BLaER1 treated with 17β-estradiol and CSF1 and Interleukin-3, amounts not matched to agents 10 nM and 100 nM (cell line): ENCODE measurements around the gene TBKBP1.
"Not testable (repeated sequence)": the region's sequence is repeated elsewhere in the genome, so short reads cannot be mapped to it uniquely, and the experiment has no call there.

Experiments used
- H3K27ac ChIP-seq, 11 experiments: shearing (Covaris generic); formaldehyde crosslinking; 2 replicates each; pipeline ENCODE4 v1.8.1; 2022
- H3K27me3 ChIP-seq, 11 experiments: shearing (Covaris generic); formaldehyde crosslinking; 2 replicates each; pipeline ENCODE4 v1.8.1; 2022
- H3K36me3 ChIP-seq, 11 experiments: shearing (Covaris generic); formaldehyde crosslinking; 2 replicates each; pipeline ENCODE4 v1.8.1; 2022
- H3K4me1 ChIP-seq, 10 experiments: shearing (Covaris generic); formaldehyde crosslinking; 2 replicates each; pipeline ENCODE4 v1.8.1; 2022
- H3K4me2 ChIP-seq, 11 experiments: shearing (Covaris generic); formaldehyde crosslinking; 2 replicates each; pipeline ENCODE4 v1.8.1; 2022
- H3K4me3 ChIP-seq, 10 experiments: shearing (Covaris generic); formaldehyde crosslinking; 2 replicates each; pipeline ENCODE4 v1.8.1; 2022
- H3K9ac ChIP-seq, 11 experiments: shearing (Covaris generic); formaldehyde crosslinking; 2 replicates each; pipeline ENCODE4 v1.8.1; 2022
- H3K9me3 ChIP-seq, 11 experiments: shearing (Covaris generic); formaldehyde crosslinking; replicated peaks in 1 of 11; 2 replicates each; pipeline ENCODE4 v1.8.1; 2022
- H4K20me1 ChIP-seq, 11 experiments: shearing (Covaris generic); formaldehyde crosslinking; 2 replicates each; pipeline ENCODE4 v1.8.1; 2022
- Cebpa-rat ChIP-seq, 11 experiments: shearing (Covaris generic); IDR thresholded peaks; 2 replicates each; pipeline ENCODE4 v1.8.1; 2022

Gene TBKBP1

DNA sequence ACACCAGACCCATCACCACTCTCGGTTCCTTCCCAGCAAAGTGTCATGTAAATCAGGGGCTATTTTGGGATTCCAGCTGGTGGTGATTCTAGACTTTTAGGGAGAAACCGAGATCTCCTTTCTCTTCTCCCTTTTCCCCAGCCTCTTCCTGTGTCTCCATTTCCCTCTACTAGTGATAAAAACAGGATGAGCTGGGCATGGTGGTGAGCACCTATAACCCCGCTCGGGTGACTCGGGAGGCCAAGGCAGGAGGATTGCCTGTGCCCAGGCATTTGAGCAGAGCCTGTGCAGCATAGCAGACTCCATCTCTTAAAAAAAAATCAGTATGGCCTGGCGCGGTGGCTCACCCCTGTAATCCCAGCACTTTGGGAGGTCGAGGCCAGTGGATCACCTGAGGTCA, 45.2 kb downstream of the TBKBP1 start:
- Histone ChIP-seq H3K4me3 (no peak overlapping the region), H3K4me1 (peaks cover 43 to 75% (median 62%) of the 10 kb centered on the region in 10 experiments), H3K36me3 (no peaks in the 10 kb centered on the region), H3K9me3 (no peaks in the 10 kb centered on the region), H4K20me1 (peaks cover 0 to 16% (median 0%) of the 10 kb centered on the region in 11 experiments; a peak in 4 of 22 replicates), H3K4me2 (peak overlapping the region; percentile 3 to 53 (median 29); a peak in 17 of 22 replicates), H3K27ac (no peak overlapping the region), H3K9ac (no peak overlapping the region), H3K27me3 (peaks cover 8 to 24% (median 12%) of the 10 kb centered on the region in 11 experiments)
- no peak for TF ChIP-seq Cebpa-rat (IDR thresholded peaks at IDR 0.05)

DNA sequence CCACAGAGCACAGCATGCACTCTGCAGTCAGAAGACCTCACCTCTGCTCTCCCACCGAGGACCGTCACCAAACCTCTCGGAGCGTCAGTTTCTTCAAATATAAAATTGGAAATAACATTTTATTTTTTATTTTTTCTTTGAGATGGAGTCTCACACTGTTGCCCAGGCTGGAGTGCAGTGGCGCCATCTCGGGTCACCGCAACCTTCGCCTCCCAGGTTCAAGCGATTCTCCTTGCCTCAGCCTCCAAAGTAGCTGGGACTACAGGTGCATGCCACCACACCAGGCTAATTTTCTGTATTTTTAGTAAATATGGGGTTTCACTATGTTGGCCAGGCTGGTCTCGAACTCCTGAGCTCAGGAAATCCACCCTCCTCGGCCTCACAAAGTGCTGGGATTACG, 46.0 kb downstream of the TBKBP1 start:
- H3K9ac ChIP-seq, H3K9me3 ChIP-seq, H3K4me2 ChIP-seq, H3K4me3 ChIP-seq, H3K36me3 ChIP-seq, H3K27ac ChIP-seq: not testable (repeated sequence)
- Histone ChIP-seq H3K4me1 (peaks cover 45 to 75% (median 62%) of the 10 kb centered on the region in 10 experiments), H4K20me1 (peaks cover 0 to 16% (median 0%) of the 10 kb centered on the region in 11 experiments; a peak in 3 of 22 replicates), H3K27me3 (peaks cover under 1 to 24% (median 4%) of the 10 kb centered on the region in 11 experiments; a peak in 21 of 22 replicates)

DNA sequence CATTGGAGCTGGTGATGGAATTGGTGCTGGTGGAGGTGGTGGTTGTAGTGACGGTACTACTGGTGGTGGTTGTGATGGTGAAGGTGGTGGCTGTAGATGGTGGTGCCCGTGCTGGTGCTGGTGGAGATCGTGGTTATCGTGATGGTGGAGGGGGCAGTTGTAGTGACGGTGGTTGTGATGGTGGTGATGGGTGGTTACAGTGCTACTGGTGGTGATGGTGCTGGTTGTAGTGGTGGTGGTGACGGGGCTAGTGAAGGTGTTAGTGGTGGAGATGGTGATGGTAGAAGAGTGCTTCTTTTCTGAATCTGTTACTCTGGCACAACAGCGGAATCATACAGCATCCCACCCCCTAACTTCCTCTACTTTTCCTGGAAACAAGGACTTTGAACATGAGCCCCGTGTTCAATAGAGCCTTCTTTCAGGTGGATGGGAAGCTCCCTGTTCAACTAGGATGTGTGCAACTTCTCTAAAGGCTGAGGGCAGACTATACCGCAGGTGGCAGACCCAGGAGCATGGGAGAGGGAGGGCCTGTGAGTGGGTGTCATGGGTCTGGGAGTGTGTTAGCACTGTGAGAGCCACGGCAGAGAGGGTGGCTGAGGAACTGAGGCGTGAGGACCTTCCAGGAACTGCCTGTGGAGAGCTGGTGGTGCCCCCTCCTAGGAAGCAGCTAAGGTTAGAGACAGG, 47.3 kb downstream of the TBKBP1 start:
- Histone ChIP-seq H3K36me3 (no peaks in the 10 kb centered on the region), H3K9ac (0 out of 22 replicates have a peak overlapping the region, but pooled peaks of 1 of the 11 experiments have one; percentile 15), H3K9me3 (no peaks in the 10 kb centered on the region), H3K27me3 (peaks cover 0 to 28% (median 0%) of the 10 kb centered on the region in 11 experiments; a peak in 6 of 22 replicates), H3K4me2 (peak overlapping the region in 10 of 11 experiments; percentile 46 to 100 (median 95); a peak in 19 of 22 replicates), H4K20me1 (0 out of 22 replicates have a peak, but pooled peaks cover 0 to 7% (median 0%) of the 10 kb centered on the region in 11 experiments), H3K4me3 (no peak overlapping the region), H3K27ac (peak overlapping the region in 5 of 11 experiments; percentile 4 to 84 (median 56); a peak in 1 of 22 replicates), H3K4me1 (peaks cover 49 to 75% (median 65%) of the 10 kb centered on the region in 10 experiments)
- no peak for TF ChIP-seq Cebpa-rat (IDR thresholded peaks at IDR 0.05)

DNA sequence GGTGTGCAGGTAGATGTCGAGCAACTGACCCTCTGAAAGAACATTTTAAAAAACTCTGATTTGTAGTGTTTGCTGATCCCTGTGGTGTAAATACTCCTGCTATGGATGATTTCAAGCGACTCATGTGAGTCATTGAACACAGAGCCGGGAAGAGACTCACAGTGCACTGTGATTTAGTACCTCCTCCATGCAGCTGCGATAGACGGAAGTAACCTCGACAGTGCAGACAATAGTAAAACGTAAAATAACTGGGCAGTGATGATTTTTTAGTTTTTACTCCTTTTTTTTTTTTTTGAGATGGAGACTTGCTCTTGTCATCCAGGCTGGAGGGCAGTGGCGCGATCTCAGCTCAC, 47.8 kb downstream of the TBKBP1 start:
- Histone ChIP-seq H3K27me3 (peaks cover 0 to 28% (median 0%) of the 10 kb centered on the region in 11 experiments; a peak in 6 of 22 replicates), H3K27ac (peak overlapping the region in 6 of 11 experiments; percentile 4 to 84 (median 56); a peak in 6 of 22 replicates), H3K4me2 (peak overlapping the region; percentile 46 to 100 (median 93); a peak in 21 of 22 replicates), H3K4me3 (no peak overlapping the region), H3K36me3 (no peaks in the 10 kb centered on the region), H3K4me1 (peaks cover 49 to 76% (median 66%) of the 10 kb centered on the region in 10 experiments), H3K9me3 (no peaks in the 10 kb centered on the region), H4K20me1 (0 out of 22 replicates have a peak, but pooled peaks cover 0 to 7% (median 0%) of the 10 kb centered on the region in 11 experiments), H3K9ac (peak overlapping the region in 3 of 11 experiments; percentile 14 to 47 (median 15); a peak in 1 of 22 replicates)
- TF ChIP-seq Cebpa-rat (IDR thresholded peaks at IDR 0.05): no peak

DNA sequence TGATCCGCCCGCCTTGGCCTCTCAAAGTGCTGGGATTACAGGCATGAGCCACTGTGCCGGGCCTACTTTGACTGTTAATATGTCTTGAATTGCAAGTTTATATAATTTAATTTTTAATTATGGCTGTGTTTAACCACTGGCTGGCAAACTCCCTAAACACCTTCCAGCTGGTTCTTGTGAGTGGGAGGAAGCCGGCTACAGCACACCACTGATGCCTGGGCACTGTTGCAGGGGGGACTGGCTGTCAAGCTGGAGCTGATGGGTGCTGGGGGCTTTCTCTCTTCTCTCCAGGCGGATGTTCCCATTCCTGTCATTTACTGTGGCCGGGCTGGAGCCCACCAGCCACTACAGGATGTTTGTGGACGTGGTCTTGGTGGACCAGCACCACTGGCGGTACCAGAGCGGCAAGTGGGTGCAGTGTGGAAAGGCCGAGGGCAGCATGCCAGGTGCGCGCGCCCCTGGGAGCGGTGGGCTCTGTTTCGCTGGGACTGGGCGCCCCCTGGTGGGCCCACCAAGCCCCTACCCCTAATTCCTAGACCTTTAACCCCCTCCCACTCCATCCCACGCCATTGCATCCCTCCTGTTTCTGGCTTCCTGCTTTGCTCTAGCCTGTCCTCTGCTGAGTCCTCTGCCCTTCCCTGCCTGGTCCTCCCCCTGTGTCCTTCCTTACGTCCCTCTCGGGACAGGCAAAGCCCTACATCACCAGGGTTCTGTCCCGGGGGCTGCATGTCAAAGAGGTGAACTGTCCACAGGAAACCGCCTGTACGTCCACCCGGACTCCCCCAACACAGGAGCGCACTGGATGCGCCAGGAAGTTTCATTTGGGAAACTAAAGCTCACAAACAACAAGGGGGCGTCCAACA, 48.6 kb downstream of the TBKBP1 start:
- peak overlapping the region; percentile 46 to 100 (median 93) for H3K4me2 ChIP-seq
- peak overlapping the region in 8 of 11 experiments; percentile 30 to 84 (median 56); a peak in 14 of 22 replicates for H3K27ac ChIP-seq
- no peak for TF ChIP-seq Cebpa-rat (IDR thresholded peaks at IDR 0.05)
- H3K27me3 ChIP-seq: peaks cover 0 to 28% (median 0%) of the 10 kb centered on the region in 11 experiments; a peak in 6 of 22 replicates
- peak overlapping the region in 1 of 10 experiments; percentile 5; a peak in 2 of 20 replicates for H3K4me3 ChIP-seq
- H3K36me3 ChIP-seq: no peaks in the 10 kb centered on the region
- H3K4me1 ChIP-seq: peaks cover 49 to 81% (median 69%) of the 10 kb centered on the region in 10 experiments
- peak overlapping the region in 6 of 11 experiments; percentile 3 to 49 (median 40); a peak in 7 of 22 replicates for H3K9ac ChIP-seq
- 0 out of 22 replicates have a peak, but pooled peaks cover 0 to 7% (median 0%) of the 10 kb centered on the region in 11 experiments for H4K20me1 ChIP-seq
- no peaks in the 10 kb centered on the region for H3K9me3 ChIP-seq

DNA sequence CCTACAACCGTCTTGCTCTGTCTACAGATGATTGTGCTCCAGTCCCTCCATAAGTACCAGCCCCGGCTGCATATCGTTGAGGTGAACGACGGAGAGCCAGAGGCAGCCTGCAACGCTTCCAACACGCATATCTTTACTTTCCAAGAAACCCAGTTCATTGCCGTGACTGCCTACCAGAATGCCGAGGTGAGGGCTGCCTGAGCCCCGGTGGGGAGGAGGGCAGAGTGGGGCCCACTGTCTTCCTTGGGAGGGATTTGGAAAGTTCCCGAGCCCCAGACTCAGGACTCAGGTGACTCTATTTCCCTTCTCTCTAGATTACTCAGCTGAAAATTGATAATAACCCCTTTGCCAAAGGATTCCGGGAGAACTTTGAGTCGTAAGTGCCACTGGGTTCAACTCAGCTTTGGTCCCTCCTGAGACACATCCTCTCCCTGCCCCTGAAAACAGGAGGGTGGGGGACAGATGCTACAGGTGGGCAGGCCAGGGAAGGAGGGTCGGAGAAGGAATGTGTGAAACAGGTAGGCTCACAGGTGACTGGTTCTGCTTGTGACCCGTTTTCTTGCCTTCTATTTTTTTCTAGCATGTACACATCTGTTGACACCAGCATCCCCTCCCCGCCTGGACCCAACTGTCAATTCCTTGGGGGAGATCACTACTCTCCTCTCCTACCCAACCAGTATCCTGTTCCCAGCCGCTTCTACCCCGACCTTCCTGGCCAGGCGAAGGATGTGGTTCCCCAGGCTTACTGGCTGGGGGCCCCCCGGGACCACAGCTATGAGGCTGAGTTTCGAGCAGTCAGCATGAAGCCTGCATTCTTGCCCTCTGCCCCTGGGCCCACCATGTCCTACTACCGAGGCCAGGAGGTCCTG, 50.4 kb downstream of the TBKBP1 start:
- H4K20me1 ChIP-seq: 0 out of 22 replicates have a peak, but pooled peaks cover 0 to 7% (median 0%) of the 10 kb centered on the region in 11 experiments
- peak overlapping the region in 8 of 11 experiments; percentile 23 to 75 (median 69); a peak in 15 of 22 replicates for H3K9ac ChIP-seq
- no peaks in the 10 kb centered on the region for H3K36me3 ChIP-seq
- no peaks in the 10 kb centered on the region for H3K9me3 ChIP-seq
- H3K4me3 ChIP-seq: peak overlapping the region in 8 of 10 experiments; percentile 20 to 50 (median 37); a peak in 13 of 20 replicates
- peak overlapping the region in 8 of 11 experiments; percentile 57 to 84 (median 78); a peak in 16 of 22 replicates for H3K27ac ChIP-seq
- TF ChIP-seq Cebpa-rat (IDR thresholded peaks at IDR 0.05): no peak
- peak overlapping the region; percentile 76 to 100 (median 93) for H3K4me2 ChIP-seq
- H3K27me3 ChIP-seq: peaks cover 0 to 28% (median 0%) of the 10 kb centered on the region in 11 experiments; a peak in 6 of 22 replicates
- H3K4me1 ChIP-seq: peaks cover 44 to 88% (median 70%) of the 10 kb centered on the region in 10 experiments

DNA sequence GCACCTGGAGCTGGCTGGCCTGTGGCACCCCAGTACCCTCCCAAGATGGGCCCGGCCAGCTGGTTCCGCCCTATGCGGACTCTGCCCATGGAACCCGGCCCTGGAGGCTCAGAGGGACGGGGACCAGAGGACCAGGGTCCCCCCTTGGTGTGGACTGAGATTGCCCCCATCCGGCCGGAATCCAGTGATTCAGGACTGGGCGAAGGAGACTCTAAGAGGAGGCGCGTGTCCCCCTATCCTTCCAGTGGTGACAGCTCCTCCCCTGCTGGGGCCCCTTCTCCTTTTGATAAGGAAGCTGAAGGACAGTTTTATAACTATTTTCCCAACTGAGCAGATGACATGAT, 51.0 kb downstream of the TBKBP1 start:
- peak overlapping the region; percentile 76 to 100 (median 93) for H3K4me2 ChIP-seq
- peaks cover 0 to 28% (median 0%) of the 10 kb centered on the region in 11 experiments; a peak in 6 of 22 replicates for H3K27me3 ChIP-seq
- TF ChIP-seq Cebpa-rat (IDR thresholded peaks at IDR 0.05): no peak
- H3K4me1 ChIP-seq: peaks cover 46 to 91% (median 75%) of the 10 kb centered on the region in 10 experiments
- no peaks in the 10 kb centered on the region for H3K9me3 ChIP-seq
- peak overlapping the region in 8 of 11 experiments; percentile 57 to 84 (median 78); a peak in 16 of 22 replicates for H3K27ac ChIP-seq
- peak overlapping the region in 8 of 11 experiments; percentile 23 to 75 (median 69); a peak in 15 of 22 replicates for H3K9ac ChIP-seq
- 0 out of 22 replicates have a peak, but pooled peaks cover 0 to 7% (median 0%) of the 10 kb centered on the region in 11 experiments for H4K20me1 ChIP-seq
- no peaks in the 10 kb centered on the region for H3K36me3 ChIP-seq
- peak overlapping the region in 8 of 10 experiments; percentile 20 to 50 (median 37); a peak in 13 of 20 replicates for H3K4me3 ChIP-seq
